ENCODE measurements around the gene CCT4.

- TF ChIP-seq, protein P1, sequence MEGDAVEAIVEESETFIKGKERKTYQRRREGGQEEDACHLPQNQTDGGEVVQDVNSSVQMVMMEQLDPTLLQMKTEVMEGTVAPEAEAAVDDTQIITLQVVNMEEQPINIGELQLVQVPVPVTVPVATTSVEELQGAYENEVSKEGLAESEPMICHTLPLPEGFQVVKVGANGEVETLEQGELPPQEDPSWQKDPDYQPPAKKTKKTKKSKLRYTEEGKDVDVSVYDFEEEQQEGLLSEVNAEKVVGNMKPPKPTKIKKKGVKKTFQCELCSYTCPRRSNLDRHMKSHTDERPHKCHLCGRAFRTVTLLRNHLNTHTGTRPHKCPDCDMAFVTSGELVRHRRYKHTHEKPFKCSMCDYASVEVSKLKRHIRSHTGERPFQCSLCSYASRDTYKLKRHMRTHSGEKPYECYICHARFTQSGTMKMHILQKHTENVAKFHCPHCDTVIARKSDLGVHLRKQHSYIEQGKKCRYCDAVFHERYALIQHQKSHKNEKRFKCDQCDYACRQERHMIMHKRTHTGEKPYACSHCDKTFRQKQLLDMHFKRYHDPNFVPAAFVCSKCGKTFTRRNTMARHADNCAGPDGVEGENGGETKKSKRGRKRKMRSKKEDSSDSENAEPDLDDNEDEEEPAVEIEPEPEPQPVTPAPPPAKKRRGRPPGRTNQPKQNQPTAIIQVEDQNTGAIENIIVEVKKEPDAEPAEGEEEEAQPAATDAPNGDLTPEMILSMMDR (IDR thresholded peaks at IDR 0.05) = no peak
- no peak for TF ChIP-seq POLR2A (IDR thresholded peaks at IDR 0.05)
Measured at GRCh38 chr2:61937098-61937497, 48.6 kb upstream of the CCT4 start.
